ENCODE measurements around the gene RNF146. TPM values are rescaled to one million over a fixed set of nuclear protein-coding genes. Genes with fewer than 3 reads are reported as not detected.

The RNF146 gene
- polyA plus RNA-seq, 2 of the 4 experiments (the other 2 are of a cell fraction): 18.9 to 33.2 TPM

DNA sequence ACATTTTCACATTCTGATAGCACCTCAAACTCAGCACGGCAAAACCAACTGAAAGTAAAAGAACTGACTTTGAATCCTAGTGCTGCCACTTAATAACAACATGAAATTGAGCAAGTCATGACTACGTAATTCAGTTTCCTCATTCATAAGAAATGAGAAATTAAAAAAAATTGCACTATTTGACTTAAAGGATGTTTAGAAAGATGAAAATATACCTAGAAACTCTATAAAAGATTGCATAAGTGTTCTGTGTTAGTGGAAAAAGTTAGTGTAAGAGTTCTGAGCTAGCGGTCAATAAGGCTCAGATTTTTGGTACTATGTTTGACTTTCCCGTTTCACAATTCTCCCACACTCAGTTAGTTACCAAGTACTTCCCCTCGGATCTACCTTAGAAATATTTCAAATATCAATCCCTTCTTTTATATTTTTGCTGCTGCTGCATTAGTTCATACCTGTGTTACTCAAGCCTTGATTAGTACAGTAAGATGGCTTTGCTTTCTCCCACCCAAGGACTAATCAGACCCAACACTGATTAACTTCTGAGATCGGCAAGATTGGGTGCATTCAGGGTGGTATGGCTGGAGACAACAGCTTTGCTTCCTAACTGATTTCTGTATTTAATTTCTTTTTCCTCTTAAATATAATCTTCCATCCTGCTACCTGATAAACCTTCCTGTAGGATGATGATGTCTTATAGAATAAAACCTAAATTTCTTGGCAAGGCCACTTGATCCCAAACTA lies 50.9 kb downstream of the RNF146 start:
- ATAC-seq: no peak
- CTCF ChIA-PET: interaction anchor here (2.0 kb wide), 1 partner anchor 103 kb away, joined by 4 read pairs; no protein-coding TSS in a partner anchor
- POLR2A ChIA-PET: no interaction called here
- Histone ChIP-seq H3K4me1 (no peaks in the 10 kb centered on the region), H3K4me3 (no peak overlapping the region), H3K9me3 (no peaks in the 10 kb centered on the region), H3K4me2 (no peak overlapping the region), H3K27ac (no peak overlapping the region)
- no peak for FAIRE-seq
- DNase-seq (ENCODE audit: low read depth in 1 of 2, low spot score in 1 of 2): no peak
- TF ChIP-seq CHD2 (IDR thresholded peaks at IDR 0.05; ENCODE audit: low read length, partially characterized antibody): no peak
- no peak for TF ChIP-seq JUN (IDR thresholded peaks at IDR 0.05)
- no peak for TF ChIP-seq FOXS1 (CRISPR knock-in tag; IDR thresholded peaks at IDR 0.05)
- no peak for TF ChIP-seq EHMT2 (IDR thresholded peaks at IDR 0.05; ENCODE audit: low read depth)
- TF ChIP-seq HDAC2 (IDR thresholded peaks at IDR 0.05): no peak
- TF ChIP-seq, protein P1, sequence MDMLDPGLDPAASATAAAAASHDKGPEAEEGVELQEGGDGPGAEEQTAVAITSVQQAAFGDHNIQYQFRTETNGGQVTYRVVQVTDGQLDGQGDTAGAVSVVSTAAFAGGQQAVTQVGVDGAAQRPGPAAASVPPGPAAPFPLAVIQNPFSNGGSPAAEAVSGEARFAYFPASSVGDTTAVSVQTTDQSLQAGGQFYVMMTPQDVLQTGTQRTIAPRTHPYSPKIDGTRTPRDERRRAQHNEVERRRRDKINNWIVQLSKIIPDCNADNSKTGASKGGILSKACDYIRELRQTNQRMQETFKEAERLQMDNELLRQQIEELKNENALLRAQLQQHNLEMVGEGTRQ (IDR thresholded peaks at IDR 0.05): no peak
- TF ChIP-seq ZFP36 (IDR thresholded peaks at IDR 0.05; ENCODE audit: borderline replicate concordance, partially characterized antibody): no peak
- no peak for TF ChIP-seq RFX5 (IDR thresholded peaks at IDR 0.05)
- no peak for TF ChIP-seq NFE2L2 (conservative IDR thresholded peaks at IDR 0.05; ENCODE audit: low read length)
- TF ChIP-seq CBX2 (IDR thresholded peaks at IDR 0.05; ENCODE audit: borderline replicate concordance, low read depth): no peak
- no peak for TF ChIP-seq GATA3 (IDR thresholded peaks at IDR 0.05; ENCODE audit: borderline replicate concordance)
- TF ChIP-seq RNF2 (IDR thresholded peaks at IDR 0.05; ENCODE audit: borderline replicate concordance, low read depth): no peak
- TF ChIP-seq, protein P2, sequence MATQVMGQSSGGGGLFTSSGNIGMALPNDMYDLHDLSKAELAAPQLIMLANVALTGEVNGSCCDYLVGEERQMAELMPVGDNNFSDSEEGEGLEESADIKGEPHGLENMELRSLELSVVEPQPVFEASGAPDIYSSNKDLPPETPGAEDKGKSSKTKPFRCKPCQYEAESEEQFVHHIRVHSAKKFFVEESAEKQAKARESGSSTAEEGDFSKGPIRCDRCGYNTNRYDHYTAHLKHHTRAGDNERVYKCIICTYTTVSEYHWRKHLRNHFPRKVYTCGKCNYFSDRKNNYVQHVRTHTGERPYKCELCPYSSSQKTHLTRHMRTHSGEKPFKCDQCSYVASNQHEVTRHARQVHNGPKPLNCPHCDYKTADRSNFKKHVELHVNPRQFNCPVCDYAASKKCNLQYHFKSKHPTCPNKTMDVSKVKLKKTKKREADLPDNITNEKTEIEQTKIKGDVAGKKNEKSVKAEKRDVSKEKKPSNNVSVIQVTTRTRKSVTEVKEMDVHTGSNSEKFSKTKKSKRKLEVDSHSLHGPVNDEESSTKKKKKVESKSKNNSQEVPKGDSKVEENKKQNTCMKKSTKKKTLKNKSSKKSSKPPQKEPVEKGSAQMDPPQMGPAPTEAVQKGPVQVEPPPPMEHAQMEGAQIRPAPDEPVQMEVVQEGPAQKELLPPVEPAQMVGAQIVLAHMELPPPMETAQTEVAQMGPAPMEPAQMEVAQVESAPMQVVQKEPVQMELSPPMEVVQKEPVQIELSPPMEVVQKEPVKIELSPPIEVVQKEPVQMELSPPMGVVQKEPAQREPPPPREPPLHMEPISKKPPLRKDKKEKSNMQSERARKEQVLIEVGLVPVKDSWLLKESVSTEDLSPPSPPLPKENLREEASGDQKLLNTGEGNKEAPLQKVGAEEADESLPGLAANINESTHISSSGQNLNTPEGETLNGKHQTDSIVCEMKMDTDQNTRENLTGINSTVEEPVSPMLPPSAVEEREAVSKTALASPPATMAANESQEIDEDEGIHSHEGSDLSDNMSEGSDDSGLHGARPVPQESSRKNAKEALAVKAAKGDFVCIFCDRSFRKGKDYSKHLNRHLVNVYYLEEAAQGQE (IDR thresholded peaks at IDR 0.05): no peak
- WGBS (ENCODE audit: missing lambda C conversion rate): 78% methylated on average over 6 of the region's 6 CpGs

DNA sequence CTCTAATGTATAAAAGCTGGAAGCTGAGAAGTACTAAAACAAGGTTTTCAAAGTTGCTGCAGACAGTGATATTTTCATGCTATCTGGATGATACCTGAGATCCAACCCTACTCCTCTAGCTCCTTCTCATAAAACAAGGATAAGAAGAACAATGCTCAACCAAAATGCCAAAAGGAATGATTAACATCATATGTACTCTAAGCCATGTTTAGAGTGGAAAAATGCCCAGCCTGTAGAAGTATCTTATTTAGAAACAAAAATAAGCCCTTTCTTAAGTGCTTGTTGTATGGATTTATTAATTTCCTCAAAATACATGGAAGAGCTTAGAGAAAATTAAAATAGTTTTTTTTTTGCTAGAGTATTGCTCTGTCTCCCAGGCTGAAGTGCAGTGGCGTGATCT lies 53.0 kb downstream of the RNF146 start:
- ChIA-PET POLR2A (no interaction called here), CTCF (interaction anchor here (1.2 kb wide), 1 partner anchor 16 kb away, joined by 3 read pairs; no protein-coding TSS in a partner anchor)
- H3K4me3 ChIP-seq: no peak overlapping the region
- FAIRE-seq (no peak), ATAC-seq (no peak), DNase-seq (ENCODE audit: low read depth in 1 of 2, low spot score in 1 of 2) (no peak)
- no peak overlapping the region for H3K27ac ChIP-seq
- H3K4me1 ChIP-seq: no peaks in the 10 kb centered on the region
- no peak overlapping the region for H3K4me2 ChIP-seq
- WGBS (ENCODE audit: missing lambda C conversion rate): 100% methylated on average over 1 of the region's 1 CpG
- no peak for TF ChIP-seq RAD21 (conservative IDR thresholded peaks at IDR 0.05 in 1 of 2, IDR thresholded peaks at IDR 0.05 in 1 of 2)
- TF ChIP-seq SREBF2 (IDR thresholded peaks at IDR 0.05): no peak
- no peak for TF ChIP-seq SMC3 (IDR thresholded peaks at IDR 0.05)
- TF ChIP-seq FOSB (CRISPR knock-in tag; IDR thresholded peaks at IDR 0.05): no peak
- TF ChIP-seq, protein P3, sequence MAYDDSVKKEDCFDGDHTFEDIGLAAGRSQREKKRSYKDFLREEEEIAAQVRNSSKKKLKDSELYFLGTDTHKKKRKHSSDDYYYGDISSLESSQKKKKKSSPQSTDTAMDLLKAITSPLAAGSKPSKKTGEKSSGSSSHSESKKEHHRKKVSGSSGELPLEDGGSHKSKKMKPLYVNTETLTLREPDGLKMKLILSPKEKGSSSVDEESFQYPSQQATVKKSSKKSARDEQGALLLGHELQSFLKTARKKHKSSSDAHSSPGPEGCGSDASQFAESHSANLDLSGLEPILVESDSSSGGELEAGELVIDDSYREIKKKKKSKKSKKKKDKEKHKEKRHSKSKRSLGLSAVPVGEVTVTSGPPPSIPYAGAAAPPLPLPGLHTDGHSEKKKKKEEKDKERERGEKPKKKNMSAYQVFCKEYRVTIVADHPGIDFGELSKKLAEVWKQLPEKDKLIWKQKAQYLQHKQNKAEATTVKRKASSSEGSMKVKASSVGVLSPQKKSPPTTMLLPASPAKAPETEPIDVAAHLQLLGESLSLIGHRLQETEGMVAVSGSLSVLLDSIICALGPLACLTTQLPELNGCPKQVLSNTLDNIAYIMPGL (CRISPR knock-in tag; IDR thresholded peaks at IDR 0.05; ENCODE audit: borderline replicate concordance): no peak
- no peak for TF ChIP-seq FOSL2 (IDR thresholded peaks at IDR 0.05)
- TF ChIP-seq FOSL2 (CRISPR knock-in tag; IDR thresholded peaks at IDR 0.05): no peak
- no peak for TF ChIP-seq CEBPB (IDR thresholded peaks at IDR 0.05)
- no peak for TF ChIP-seq HOXB13 (CRISPR knock-in tag; IDR thresholded peaks at IDR 0.05; ENCODE audit: low read depth)
- TF ChIP-seq, protein P1 (IDR thresholded peaks at IDR 0.05): no peak
- TF ChIP-seq HOXA7 (CRISPR knock-in tag; IDR thresholded peaks at IDR 0.05): no peak
- no peak for TF ChIP-seq CBX2 (IDR thresholded peaks at IDR 0.05; ENCODE audit: borderline replicate concordance, low read depth)
- no peak for TF ChIP-seq PHF8 (IDR thresholded peaks at IDR 0.05; ENCODE audit: borderline replicate concordance, low read depth)
- no peak for TF ChIP-seq ZNF302 (CRISPR knock-in tag; IDR thresholded peaks at IDR 0.05)
- TF ChIP-seq ESRRA (IDR thresholded peaks at IDR 0.05; ENCODE audit: borderline replicate concordance, low read length): no peak
- TF ChIP-seq ZC3H11A (IDR thresholded peaks at IDR 0.05): no peak
- no peaks in the 10 kb centered on the region for H3K9me3 ChIP-seq
